HG03139 (cell line): ENCODE results near the gene USP8.
"Not testable (repeated sequence)": the region's sequence is repeated elsewhere in the genome, so short reads cannot be mapped to it uniquely, and the experiment has no call there.

ENCODE experiments used
- ATAC-seq: cut with Tn5 transposase; IDR thresholded peaks from one replicate; pipeline ENCODE4 v1.9.1; 2021; ENCODE audit not compliant: unreplicated experiment

The USP8 gene

DNA sequence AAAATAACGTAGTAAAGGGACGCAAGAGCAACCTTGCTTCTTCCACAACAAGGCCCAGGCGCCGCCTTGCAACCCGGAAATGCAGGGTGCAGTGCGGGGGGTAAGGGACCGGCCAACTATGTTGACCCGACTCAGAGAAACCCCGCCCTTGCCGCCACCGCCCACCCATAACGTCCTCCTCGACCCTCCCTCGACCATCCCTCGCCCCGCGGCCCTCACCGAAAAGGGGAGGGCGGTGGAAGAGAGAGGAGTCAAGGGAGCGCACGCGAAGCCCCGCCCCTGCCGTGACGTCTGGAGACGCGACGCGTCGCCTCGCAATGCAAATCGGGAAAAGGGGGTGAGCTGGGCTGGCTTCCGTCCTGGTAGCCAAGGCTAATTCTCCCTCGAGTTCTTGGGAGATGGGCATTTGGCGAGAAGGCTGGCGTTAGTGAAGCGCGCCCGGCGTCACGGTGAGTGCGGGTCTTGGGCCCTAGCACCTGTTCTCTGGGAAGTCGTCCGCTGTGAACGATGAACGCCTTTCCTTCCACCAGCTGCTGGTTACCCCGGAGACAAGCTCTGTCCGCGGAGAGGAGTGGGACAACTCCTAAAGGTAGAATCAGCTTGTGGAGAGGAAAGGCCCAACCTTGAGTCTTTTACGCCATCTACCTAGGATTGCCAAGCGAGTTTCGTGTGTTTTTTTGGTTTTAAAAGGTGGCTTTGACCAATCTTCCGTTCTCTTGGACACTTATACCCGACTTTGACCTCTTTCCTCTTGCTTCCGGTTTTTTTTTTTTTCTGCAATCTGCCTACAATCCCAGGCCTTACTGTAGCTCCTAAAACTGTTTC, at the start of gene USP8:
USP8 (plus strand) TSS at position 340 of the 825 bp plus-strand sequence. CDS start 14,669 bp downstream, outside the sequence.
- peak; percentile 97 for ATAC-seq

- peak; percentile 99 for ATAC-seq
These were observed 46.1 kb upstream of the USP8 start for GRCh38 chr15:50377867-50378751.

GRCh38 chr15:50378776-50379175, 45.4 kb upstream of the USP8 start:
- no peak for ATAC-seq

- not testable (repeated sequence) for ATAC-seq
These were observed 44.8 kb upstream of the USP8 start for GRCh38 chr15:50379413-50379812.

DNA sequence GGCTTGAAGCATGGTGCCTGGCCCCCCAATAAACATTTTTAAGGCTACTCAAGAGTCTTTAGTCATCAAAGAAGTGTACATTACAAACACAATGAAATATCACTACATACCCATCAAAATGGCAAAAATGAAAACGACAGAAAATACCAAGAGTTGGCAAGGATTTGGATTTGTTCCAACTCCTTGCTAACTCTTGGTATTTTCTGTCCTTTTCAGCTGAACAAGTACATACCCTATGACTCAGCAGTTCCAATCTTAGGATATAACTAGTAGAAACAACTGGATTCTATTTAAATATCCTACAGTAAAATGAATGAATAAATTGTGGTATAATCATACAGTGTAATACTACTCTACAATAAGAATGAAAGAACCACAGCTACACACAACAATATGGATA, 44.1 kb upstream of the USP8 start:
- no peak for ATAC-seq

DNA sequence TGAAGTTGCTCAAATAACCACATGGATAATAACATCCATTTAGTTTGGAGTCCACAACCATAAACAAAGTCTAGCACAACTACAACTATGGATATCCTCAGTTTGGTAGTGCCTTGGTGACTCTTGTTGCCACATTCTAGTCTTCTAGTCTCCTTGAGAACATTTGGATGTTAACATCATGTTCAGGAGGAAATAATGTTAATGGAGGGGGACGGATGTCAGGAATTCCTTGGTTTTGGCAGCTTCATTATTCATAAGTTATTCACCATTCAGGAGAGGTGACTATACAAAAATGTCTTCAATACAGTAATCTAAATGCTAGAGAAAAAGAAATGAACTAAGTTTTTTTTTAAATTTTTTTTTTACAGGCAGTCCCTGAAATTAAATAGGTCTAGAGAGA, 42.8 kb upstream of the USP8 start:
- no peak for ATAC-seq

- not testable (repeated sequence) for ATAC-seq
These were observed 41.8 kb upstream of the USP8 start for GRCh38 chr15:50382408-50382807.

DNA sequence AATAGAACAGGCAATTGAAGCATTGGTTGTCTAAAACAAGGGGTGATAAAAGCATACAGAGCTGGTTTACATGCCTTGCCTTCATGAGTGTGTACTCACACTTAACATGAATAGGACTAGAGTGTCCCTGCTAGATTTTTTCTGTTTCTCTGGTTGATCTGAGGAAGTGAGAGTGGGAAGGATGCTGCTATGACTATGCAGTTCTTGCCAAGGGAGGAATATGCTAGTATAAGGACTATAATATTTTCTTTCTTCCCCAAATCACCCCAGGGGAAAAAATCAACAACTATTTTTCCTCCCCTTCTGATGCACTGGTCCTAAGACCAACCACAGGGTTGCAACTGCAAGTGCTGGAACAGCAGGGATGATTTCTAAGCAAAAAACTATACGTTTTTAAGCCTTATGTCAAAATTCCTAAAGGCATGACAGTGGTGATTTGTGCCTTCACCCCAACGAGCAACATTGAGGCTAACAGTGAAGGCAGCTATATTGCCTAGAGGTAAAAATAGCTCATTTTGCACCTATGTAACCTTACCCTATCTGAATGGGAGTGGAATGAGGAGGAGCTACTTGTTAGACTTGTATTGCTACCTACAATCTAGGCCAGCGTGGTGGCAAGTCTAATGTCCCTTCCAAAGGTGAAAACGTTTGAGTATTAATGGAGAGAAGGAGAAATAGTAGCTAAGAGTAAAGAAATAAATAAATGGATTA, 33.5 kb upstream of the USP8 start:
- peak; percentile 91 for ATAC-seq

DNA sequence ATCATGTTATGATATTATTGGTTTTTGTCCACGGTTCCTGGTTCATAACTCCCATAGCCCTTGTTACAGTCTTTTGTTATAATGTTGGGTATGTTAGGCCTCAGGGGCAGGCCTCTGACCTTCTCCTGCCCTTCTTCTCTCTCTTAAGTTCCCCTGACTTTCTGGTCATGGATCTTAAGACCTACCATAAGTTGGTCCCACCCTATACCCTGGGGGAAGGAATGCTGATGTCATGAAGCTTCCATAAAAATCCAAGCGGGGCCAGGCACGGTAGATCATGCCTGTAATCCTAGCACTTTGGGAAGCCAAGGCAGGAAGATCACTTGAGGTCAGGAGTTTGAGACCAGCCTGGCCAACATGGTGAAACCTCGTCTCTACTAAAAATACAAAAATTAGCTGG, 32.6 kb upstream of the USP8 start:
- ATAC-seq: not testable (repeated sequence)

DNA sequence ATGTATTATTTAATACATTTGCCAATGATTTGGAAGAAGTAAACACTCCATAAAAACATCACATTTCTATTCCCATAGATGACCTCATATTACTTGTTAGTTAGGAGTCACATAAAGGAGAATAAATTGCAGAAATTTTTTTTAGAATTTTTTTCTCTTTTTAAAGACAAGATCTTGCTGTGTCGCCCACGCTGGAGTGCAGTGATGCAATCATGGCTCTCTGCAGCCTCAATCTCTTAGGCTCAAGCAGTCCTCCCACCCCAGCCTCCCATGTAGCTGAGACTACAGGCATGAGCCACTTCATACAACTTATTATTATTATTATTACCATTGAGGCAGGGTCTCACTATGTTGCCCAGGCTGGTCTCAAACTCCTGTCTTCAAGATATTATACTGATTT, 12.3 kb upstream of the USP8 start:
- ATAC-seq: no peak

DNA sequence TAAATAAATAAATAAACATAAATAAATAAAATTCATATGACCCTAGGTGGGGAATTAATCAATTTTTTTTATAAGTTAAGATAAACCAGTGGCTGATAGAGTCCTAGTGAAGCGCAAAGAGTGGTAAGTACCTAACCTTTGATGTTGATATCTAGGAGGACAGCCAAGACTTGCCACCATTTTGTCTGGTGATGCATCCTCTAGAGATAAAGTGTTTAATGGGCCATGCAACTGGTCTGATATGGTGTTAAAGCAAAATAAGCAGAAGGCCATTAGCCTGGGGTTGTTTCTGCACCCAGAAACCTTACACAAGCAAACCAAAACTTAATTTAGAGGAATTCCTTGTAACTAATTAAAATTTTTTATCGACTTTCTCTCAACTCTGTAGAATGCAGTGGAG, 9.6 kb upstream of the USP8 start:
- no peak for ATAC-seq

- no peak for ATAC-seq
These were observed 8.3 kb upstream of the USP8 start for GRCh38 chr15:50415752-50416404.

DNA sequence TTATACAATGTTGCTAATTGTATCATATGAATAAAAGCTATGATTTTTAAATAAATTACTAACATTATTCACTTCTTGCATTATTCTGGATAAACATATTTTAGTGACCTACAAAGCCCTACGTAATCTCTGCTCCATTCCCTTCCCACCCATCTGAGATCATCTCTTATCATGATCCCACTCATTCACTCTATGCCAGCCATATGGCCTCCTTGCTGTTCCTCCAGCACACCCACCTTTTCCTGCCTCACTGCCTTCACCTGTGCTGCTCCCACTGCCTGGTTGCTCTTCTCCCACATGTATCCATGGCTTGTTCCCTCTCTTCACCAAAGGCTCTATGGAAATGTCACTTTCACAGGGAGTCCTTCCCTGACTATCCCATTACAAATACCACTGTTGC, 7.3 kb upstream of the USP8 start:
- ATAC-seq: no peak

- ATAC-seq: no peak
These were observed 6.1 kb upstream of the USP8 start for GRCh38 chr15:50418041-50418583.

DNA sequence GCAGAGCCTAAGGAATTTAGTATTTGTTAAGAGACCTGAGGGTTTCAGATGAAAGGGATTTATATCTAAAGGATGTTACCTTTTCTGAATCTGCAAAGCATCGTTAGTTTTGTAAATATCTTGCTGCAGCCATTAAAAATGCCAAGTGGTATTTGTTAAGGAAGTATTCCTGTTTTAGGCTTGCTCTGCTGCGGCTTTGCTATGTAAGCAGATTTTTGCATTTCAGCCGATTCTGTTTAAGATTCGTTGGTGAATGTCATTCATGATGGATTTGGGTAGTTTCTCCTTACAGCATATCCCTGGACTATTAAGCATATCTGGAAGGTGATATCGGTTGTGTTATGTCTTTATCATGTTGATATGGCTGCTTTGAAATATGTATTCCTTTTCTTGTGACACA, 1.0 kb downstream of the USP8 start:
- ATAC-seq: no peak

DNA sequence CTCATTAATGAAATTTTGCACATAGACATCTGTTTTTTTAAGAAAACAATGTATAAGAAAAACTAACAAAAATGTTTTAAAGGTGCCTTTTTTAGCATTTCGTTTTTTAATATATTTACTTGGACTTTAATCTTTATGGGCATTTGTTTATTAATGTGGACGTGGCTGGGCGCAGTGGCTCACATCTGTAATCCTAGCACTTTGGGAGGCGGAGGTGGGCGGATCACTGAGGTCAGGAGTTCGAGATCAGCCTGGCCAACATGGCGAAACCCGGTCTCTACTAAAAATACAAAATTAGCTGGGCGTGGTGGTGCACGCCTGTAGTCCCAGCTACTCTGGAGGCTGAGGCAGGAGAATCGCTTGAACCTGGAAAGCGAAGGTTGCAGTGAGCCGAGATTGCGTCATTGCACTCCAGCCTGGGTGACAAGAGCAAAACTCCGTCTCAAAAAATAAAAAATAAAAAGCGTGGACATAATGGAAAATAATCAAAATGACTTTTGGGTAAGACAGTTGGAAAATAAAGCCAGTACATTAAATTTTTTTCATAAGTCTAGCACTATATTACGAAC, 1.6 kb downstream of the USP8 start:
- not testable (repeated sequence) for ATAC-seq

GRCh38 chr15:50426428-50426827, 2.2 kb downstream of the USP8 start:
- no peak for ATAC-seq

DNA sequence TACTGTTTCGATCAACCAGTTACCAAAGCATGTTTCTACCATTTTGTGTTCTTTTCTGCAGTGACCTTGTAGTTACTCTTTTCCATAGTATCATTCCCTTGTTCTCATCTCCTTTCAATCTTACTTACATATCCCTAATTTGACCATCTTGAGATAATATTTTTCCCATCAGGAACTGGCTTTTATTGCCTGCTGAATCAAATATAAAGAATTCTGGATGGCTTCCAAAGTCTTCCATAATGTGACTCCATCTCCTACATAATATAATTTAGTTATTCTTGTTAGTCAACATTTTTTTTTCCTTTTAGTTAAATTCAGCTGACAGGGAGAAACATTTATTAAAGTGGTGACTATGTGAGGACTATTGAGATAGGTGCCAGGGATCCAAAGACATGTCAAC, 7.0 kb downstream of the USP8 start:
- ATAC-seq: no peak

DNA sequence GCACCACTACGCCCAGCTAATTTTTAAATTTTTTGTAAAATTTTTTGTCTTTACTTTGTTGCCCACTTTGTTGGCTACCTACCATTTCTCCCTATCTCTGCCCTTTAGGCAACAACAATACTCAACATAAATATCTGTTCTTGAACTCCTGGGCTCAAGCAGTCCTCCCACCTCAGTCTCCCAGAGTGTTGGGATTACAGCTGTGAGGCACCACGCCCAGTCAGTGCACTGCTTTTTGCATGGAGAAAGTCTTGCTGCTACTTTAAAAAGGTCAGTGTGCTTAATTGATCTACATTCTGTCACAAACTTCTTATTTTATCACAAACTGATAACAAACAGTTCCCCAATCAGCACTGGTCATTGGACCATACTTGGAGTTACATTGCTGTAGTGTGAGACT, 8.0 kb downstream of the USP8 start:
- ATAC-seq: no peak

- no peak for ATAC-seq
These were observed 11.6 kb downstream of the USP8 start for GRCh38 chr15:50435772-50436171.
